ENCODE measurements around the gene TMEM170B.

TMEM170B gene

DNA sequence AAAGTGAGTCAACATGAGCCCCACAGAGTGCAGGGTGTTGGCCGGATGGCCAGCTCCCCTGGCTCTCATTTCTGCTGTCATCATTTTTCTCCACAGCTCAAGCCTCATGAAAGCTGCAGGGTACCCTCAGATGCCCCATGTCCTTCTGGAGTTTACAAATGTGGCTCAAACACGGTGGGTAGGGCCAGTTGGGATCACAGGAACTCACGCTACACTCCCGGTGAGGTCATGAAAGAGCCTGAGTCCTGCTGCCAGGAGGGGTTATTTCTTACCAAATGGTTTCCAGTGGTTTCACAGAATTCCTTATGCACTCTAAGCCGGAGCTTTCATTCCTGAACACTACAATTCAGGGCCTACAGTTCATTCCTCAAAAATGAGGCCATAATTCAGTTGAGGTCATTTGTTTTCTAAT is 78.7 kb downstream of the TMEM170B start:
- no peak overlapping the region for H3K27ac ChIP-seq
- no peak for TF ChIP-seq CTCF (IDR thresholded peaks at IDR 0.05)
- no peaks in the 10 kb centered on the region for H3K27me3 ChIP-seq
- no peaks in the 10 kb centered on the region for H3K9me3 ChIP-seq
- H3K36me3 ChIP-seq, result no peaks in the 10 kb centered on the region
- H3K4me3 ChIP-seq (ENCODE audit: low read depth in 1 of 2, low read length in 1 of 2), result no peak overlapping the region
- H3K4me1 ChIP-seq (ENCODE audit: control insufficient read depth in 1 of 2, insufficient read depth in 1 of 2, low read depth in 1 of 2, low read length in 1 of 2), result no peaks in the 10 kb centered on the region

DNA sequence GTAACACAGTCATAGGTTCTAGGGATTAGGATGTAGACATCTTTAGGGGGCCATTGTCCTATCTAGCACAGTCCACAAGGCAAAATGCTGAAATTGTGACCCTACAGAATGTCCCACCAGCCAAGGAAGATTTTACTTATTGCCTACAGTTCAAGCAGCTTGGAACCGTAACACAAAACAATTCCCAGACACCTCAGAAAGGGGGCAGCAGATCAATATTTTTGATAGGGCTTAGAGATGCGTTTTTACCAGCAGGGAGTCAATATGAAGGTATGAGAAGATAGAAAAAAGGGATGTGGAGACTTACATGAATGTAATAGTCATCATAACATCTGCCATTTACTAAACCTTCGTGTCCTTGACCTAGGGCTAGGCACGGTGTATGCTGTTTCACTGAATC is 81.0 kb downstream of the TMEM170B start:
- no peaks in the 10 kb centered on the region for H3K4me1 ChIP-seq (ENCODE audit: control insufficient read depth in 1 of 2, insufficient read depth in 1 of 2, low read depth in 1 of 2, low read length in 1 of 2)
- H3K4me3 ChIP-seq (ENCODE audit: low read depth in 1 of 2, low read length in 1 of 2), result no peak overlapping the region
- no peak overlapping the region for H3K27ac ChIP-seq
- no peaks in the 10 kb centered on the region for H3K36me3 ChIP-seq
- no peaks in the 10 kb centered on the region for H3K27me3 ChIP-seq
- no peaks in the 10 kb centered on the region for H3K9me3 ChIP-seq
- no peak for TF ChIP-seq CTCF (IDR thresholded peaks at IDR 0.05)

DNA sequence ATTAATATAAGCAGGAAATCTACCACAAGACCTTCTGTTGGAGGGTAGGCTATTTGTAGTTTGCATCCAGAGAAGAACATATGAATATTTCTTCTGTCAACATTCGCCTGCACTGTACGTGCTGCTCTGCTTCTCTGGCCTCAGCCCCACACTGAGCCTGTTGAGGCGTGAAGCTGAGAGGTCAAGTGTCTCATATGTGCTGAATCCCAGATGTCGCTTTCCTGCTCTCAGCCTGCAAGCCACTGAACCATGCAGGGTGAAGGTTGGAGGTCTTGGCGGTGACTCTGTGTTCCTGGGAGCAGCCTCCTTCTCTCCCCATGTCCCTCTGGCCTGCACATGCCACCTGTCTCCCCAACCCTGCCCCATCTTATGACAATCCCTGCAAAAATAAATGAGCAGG is 83.6 kb downstream of the TMEM170B start:
- no peaks in the 10 kb centered on the region for H3K27me3 ChIP-seq
- no peak overlapping the region for H3K4me3 ChIP-seq (ENCODE audit: low read depth in 1 of 2, low read length in 1 of 2)
- no peak for TF ChIP-seq CTCF (IDR thresholded peaks at IDR 0.05)
- no peaks in the 10 kb centered on the region for H3K9me3 ChIP-seq
- H3K4me1 ChIP-seq (ENCODE audit: control insufficient read depth in 1 of 2, insufficient read depth in 1 of 2, low read depth in 1 of 2, low read length in 1 of 2), result no peaks in the 10 kb centered on the region
- H3K36me3 ChIP-seq, result no peaks in the 10 kb centered on the region
- no peak overlapping the region for H3K27ac ChIP-seq

DNA sequence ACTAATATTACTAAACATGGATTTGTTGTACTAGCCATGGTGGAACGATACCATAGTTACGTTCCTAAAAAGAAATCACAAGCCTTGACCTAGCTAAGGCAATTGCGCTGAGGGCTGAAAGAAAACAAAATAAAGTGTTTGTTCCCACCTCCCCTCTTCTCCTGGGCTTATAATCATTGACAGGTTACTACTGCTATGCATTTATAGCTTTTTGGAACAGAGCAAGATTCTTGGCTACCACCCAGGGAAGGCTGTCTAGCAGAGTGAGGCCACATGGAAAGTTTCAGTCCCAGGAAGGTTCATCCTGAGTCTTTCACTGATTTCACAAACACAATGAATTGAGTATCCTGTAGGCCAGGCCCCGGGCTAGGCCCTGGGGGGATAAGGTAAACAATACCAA is 84.6 kb downstream of the TMEM170B start:
- Histone ChIP-seq H3K4me3 (ENCODE audit: low read depth in 1 of 2, low read length in 1 of 2) (no peak overlapping the region), H3K36me3 (no peaks in the 10 kb centered on the region), H3K27ac (no peak overlapping the region), H3K27me3 (no peaks in the 10 kb centered on the region), H3K9me3 (no peaks in the 10 kb centered on the region), H3K4me1 (ENCODE audit: control insufficient read depth in 1 of 2, insufficient read depth in 1 of 2, low read depth in 1 of 2, low read length in 1 of 2) (no peaks in the 10 kb centered on the region)
- TF ChIP-seq CTCF (IDR thresholded peaks at IDR 0.05), result no peak

GRCh38 chr6:11623272-11623671 is 85.7 kb downstream of the TMEM170B start:
- Histone ChIP-seq H3K27ac (no peak overlapping the region), H3K9me3 (no peaks in the 10 kb centered on the region), H3K36me3 (no peaks in the 10 kb centered on the region), H3K4me1 (ENCODE audit: control insufficient read depth in 1 of 2, insufficient read depth in 1 of 2, low read depth in 1 of 2, low read length in 1 of 2) (no peaks in the 10 kb centered on the region), H3K4me3 (ENCODE audit: low read depth in 1 of 2, low read length in 1 of 2) (no peak overlapping the region), H3K27me3 (no peaks in the 10 kb centered on the region)
- TF ChIP-seq CTCF (IDR thresholded peaks at IDR 0.05), result no peak

GRCh38 chr6:11625302-11625701 is 87.8 kb downstream of the TMEM170B start:
- H3K9me3 ChIP-seq, result no peaks in the 10 kb centered on the region
- no peak overlapping the region for H3K4me3 ChIP-seq (ENCODE audit: low read depth in 1 of 2, low read length in 1 of 2)
- no peaks in the 10 kb centered on the region for H3K4me1 ChIP-seq (ENCODE audit: control insufficient read depth in 1 of 2, insufficient read depth in 1 of 2, low read depth in 1 of 2, low read length in 1 of 2)
- no peak overlapping the region for H3K27ac ChIP-seq
- no peaks in the 10 kb centered on the region for H3K27me3 ChIP-seq
- no peaks in the 10 kb centered on the region for H3K36me3 ChIP-seq
- TF ChIP-seq CTCF (IDR thresholded peaks at IDR 0.05), result no peak

All from neutrophil (primary cell).